SH-SY5Y (cell line): Measurements from ENCODE around the gene IL1RAP.

Experiments
- GATA2 ChIP-seq: IDR thresholded peaks from 2 replicates; pipeline ENCODE4 v1.6.1; 2011; ENCODE audit warnings: mild to moderate bottlenecking, low read depth, low read length
- GATA3 ChIP-seq: IDR thresholded peaks from 2 replicates; pipeline ENCODE4 v1.6.1; 2011; ENCODE audit warnings: low read depth, mild to moderate bottlenecking, low read length, moderate library complexity

- no peak for TF ChIP-seq GATA2
- no peak for TF ChIP-seq GATA3
These were observed 61.7 kb downstream of the IL1RAP start for GRCh38 chr3:190575437-190576185.
